GM23338 (cell line): ENCODE results near the gene VGLL4. TPM values are rescaled to one million over a fixed set of nuclear protein-coding genes. Genes with fewer than 3 reads are reported as not detected.

ENCODE experiments used
- ATAC-seq: fragments of 200-7000 bp; cut with Tn5 transposase; 3 replicates; pipeline ENCODE4 v1.9.1; 2020
- DNase-seq: peaks from one replicate; pipeline ENCODE4 v3.0.0-alpha.2; 2015; ENCODE audit warnings: low spot score
- H2AFZ ChIP-seq: fragments of 200-600 bp; sonication (generic); 2 replicates; pipeline ENCODE4 v1.8.0; 2016; ENCODE audit warnings: antibody characterized with exemption, mild to moderate bottlenecking, moderate library complexity
- H3F3A ChIP-seq: fragments of 200-600 bp; sonication (generic); replicated peaks from 2 replicates; pipeline ENCODE4 v1.8.0; 2017; ENCODE audit warnings: antibody characterized with exemption, mixed run types, low read depth
- H3K27ac ChIP-seq: fragments of 200-600 bp; sonication (generic); 2 replicates; pipeline ENCODE4 v1.6.1; 2016; ENCODE audit warnings: low read depth
- H3K27me3 ChIP-seq: fragments of 200-600 bp; sonication (generic); 2 replicates; pipeline ENCODE4 v1.8.0; 2016; ENCODE audit warnings: mild to moderate bottlenecking, mixed run types, moderate library complexity; ENCODE audit not compliant: insufficient read depth
- H3K36me3 ChIP-seq: fragments of 200-600 bp; sonication (generic); 2 replicates; pipeline ENCODE4 v1.8.0; 2016; ENCODE audit warnings: mild to moderate bottlenecking; ENCODE audit not compliant: insufficient read depth
- H3K4me1 ChIP-seq: fragments of 200-600 bp; sonication (generic); 2 replicates; pipeline ENCODE4 v1.8.0; 2016; ENCODE audit warnings: mild to moderate bottlenecking, moderate library complexity; ENCODE audit not compliant: insufficient read depth
- H3K4me2 ChIP-seq: fragments of 200-600 bp; sonication (generic); 2 replicates; pipeline ENCODE4 v1.7.1; 2017; ENCODE audit warnings: mixed run types
- H3K4me3 ChIP-seq: fragments of 200-600 bp; sonication (generic); 2 replicates; pipeline ENCODE4 v1.6.1; 2016; ENCODE audit warnings: mixed run types
- H3K79me2 ChIP-seq: fragments of 200-600 bp; sonication (generic); replicated peaks from 2 replicates; pipeline ENCODE4 v1.8.0; 2017; ENCODE audit warnings: mild to moderate bottlenecking; ENCODE audit not compliant: insufficient read depth
- H3K9me2 ChIP-seq: fragments of 200-600 bp; sonication (generic); 2 replicates; pipeline ENCODE4 v1.8.0; 2017; ENCODE audit not compliant: insufficient read depth
- H4K20me1 ChIP-seq: fragments of 200-600 bp; sonication (generic); replicated peaks from 2 replicates; pipeline ENCODE4 v1.8.0; 2017; ENCODE audit warnings: mild to moderate bottlenecking; ENCODE audit not compliant: insufficient read depth
- H3K27ac Mint-ChIP-seq: 2 replicates; pipeline ENCODE4 v1.8.0; 2020; ENCODE audit warnings: inconsistent platforms, mild to moderate bottlenecking, moderate library complexity, mixed read lengths
- H3K27me3 Mint-ChIP-seq: 3 replicates; pipeline ENCODE4 v1.8.0; 2022; ENCODE audit warnings: low read depth, mild to moderate bottlenecking, moderate library complexity, mixed read lengths, inconsistent platforms; ENCODE audit not compliant: insufficient read depth, poor library complexity
- H3K36me3 Mint-ChIP-seq: 3 replicates; pipeline ENCODE4 v1.8.0; 2021; ENCODE audit warnings: low read depth, mild to moderate bottlenecking, inconsistent platforms, moderate library complexity, mixed read lengths
- H3K4me1 Mint-ChIP-seq: 3 replicates; pipeline ENCODE4 v1.8.0; 2020; ENCODE audit warnings: mild to moderate bottlenecking, inconsistent platforms, mixed read lengths
- H3K4me3 Mint-ChIP-seq: 3 replicates; pipeline ENCODE4 v1.8.0; 2021; ENCODE audit warnings: moderate library complexity, mild to moderate bottlenecking, inconsistent platforms, mixed read lengths
- H3K9me3 Mint-ChIP-seq: 3 replicates; pipeline ENCODE4 v1.8.0; 2020; ENCODE audit warnings: moderate library complexity, mild to moderate bottlenecking, inconsistent platforms, mixed read lengths
- CREB1 ChIP-seq: fragments of 250-450 bp; sonication (Bioruptor Pico); IDR thresholded peaks from 2 replicates; pipeline ENCODE4 v1.5.0; 2020; ENCODE audit warnings: low read depth, mild to moderate bottlenecking, moderate library complexity
- CTCF ChIP-seq, 2 experiments: fragments of 200-600 bp in 1 of 2; sonication (generic) in 1 of 2; conservative IDR thresholded peaks; 2 replicates each; pipeline versions ENCODE4 v1.5.1 to v1.6.1; 2016 to 2017; ENCODE audit warnings: antibody characterized with exemption in 2 of 2, low read depth in 2 of 2, mild to moderate bottlenecking in 2 of 2, moderate library complexity in 1 of 2
- ETS1 ChIP-seq: IDR thresholded peaks from 2 replicates; pipeline ENCODE4 v1.6.1; 2016; ENCODE audit warnings: antibody characterized with exemption
- EZH2 ChIP-seq: fragments of 200-600 bp; sonication (generic); IDR thresholded peaks from one replicate; pipeline ENCODE4 v1.8.0; 2017; ENCODE audit warnings: antibody characterized with exemption, mild to moderate bottlenecking, low read depth; ENCODE audit not compliant: unreplicated experiment
- EZH2phosphoT487 ChIP-seq: fragments of 200-600 bp; sonication (generic); IDR thresholded peaks from one replicate; pipeline ENCODE4 v1.8.1; 2018; ENCODE audit warnings: antibody characterized with exemption; ENCODE audit not compliant: unreplicated experiment
- JUNB ChIP-seq: IDR thresholded peaks from one replicate; pipeline ENCODE4 v1.6.1; 2016; ENCODE audit warnings: antibody characterized with exemption; ENCODE audit not compliant: unreplicated experiment
- NANOG ChIP-seq: IDR thresholded peaks from 2 replicates; pipeline ENCODE4 v1.6.1; 2016; ENCODE audit warnings: antibody characterized with exemption, borderline replicate concordance
- POLR2AphosphoS5 ChIP-seq: IDR thresholded peaks from 2 replicates; pipeline ENCODE4 v1.6.1; 2016; ENCODE audit warnings: antibody characterized with exemption, low read depth
- REST ChIP-seq: IDR thresholded peaks from one replicate; pipeline ENCODE4 v1.6.1; 2018; ENCODE audit warnings: antibody characterized with exemption; ENCODE audit not compliant: unreplicated experiment
- STAT1 ChIP-seq: IDR thresholded peaks from one replicate; pipeline ENCODE4 v1.6.1; 2016; ENCODE audit warnings: antibody characterized with exemption; ENCODE audit not compliant: unreplicated experiment
- ZNF114 ChIP-seq: fragments of 250-450 bp; sonication (Bioruptor Pico); IDR thresholded peaks from 2 replicates; pipeline ENCODE4 v1.5.0; 2020; ENCODE audit warnings: mild to moderate bottlenecking, moderate library complexity
- ZNF331 ChIP-seq: fragments of 250-450 bp; sonication (Bioruptor Pico); IDR thresholded peaks from 2 replicates; pipeline ENCODE4 v1.5.0; 2020; ENCODE audit warnings: low read depth, mild to moderate bottlenecking, moderate library complexity
- ZNF462 ChIP-seq: fragments of 250-450 bp; sonication (Bioruptor Pico); IDR thresholded peaks from 2 replicates; pipeline ENCODE4 v1.5.0; 2020; ENCODE audit warnings: mild to moderate bottlenecking, moderate library complexity
- polyA plus RNA-seq: library from polyadenylated mRNA; unstranded; fragments of >200 nt; fragmentation: Nextera tagmentation; extraction: Ambion mirVana; gene quantifications from 2 replicates; pipeline ENCODE4 v1.2.1, GENCODE V29; 2016
- total RNA-seq: library from RNA; depleted of rRNA; stranded (reverse); fragments of >200 nt; shearing (Covaris generic); gene quantifications from 2 replicates; pipeline ENCODE4 v1.2.3, GENCODE V29; 2014

VGLL4 gene
- total and polyA plus RNA-seq, 2 experiments from 2014 or later = 20.8 to 45.9 TPM

- TF ChIP-seq ZNF462 (no peak), ZNF114 (CRISPR knock-in tag) (no peak), EZH2phosphoT487 (no peak), NANOG (no peak)
Observed at GRCh38 chr3:11661052-11661656, 17.4 kb upstream of the VGLL4 start (continued).

GRCh38 chr3:11660242-11660641 is 16.5 kb upstream of the VGLL4 start:
- Histone ChIP-seq H4K20me1 (no peaks in the 10 kb centered on the region), H3F3A (no peaks in the 10 kb centered on the region), H3K4me3 (no peak overlapping the region), H3K4me1 (peaks cover 14% of the 10 kb centered on the region), H3K27me3 (no peaks in the 10 kb centered on the region), H3K27ac (no peak overlapping the region), H3K79me2 (no peaks in the 10 kb centered on the region; the same call in none of the 2 replicates), H3K4me2 (no peak overlapping the region), H3K36me3 (no peaks in the 10 kb centered on the region), H3K9me2 (no peaks in the 10 kb centered on the region), H2AFZ (no peak overlapping the region)
- no peak for DNase-seq
- Mint-ChIP-seq H3K27ac (no peak overlapping the region), H3K9me3 (no peaks in the 10 kb centered on the region), H3K4me3 (no peak overlapping the region), H3K27me3 (no peaks in the 10 kb centered on the region), H3K36me3 (no peaks in the 10 kb centered on the region), H3K4me1 (peaks cover 16% of the 10 kb centered on the region)
- no peak for ATAC-seq
- TF ChIP-seq EZH2phosphoT487 (no peak), ZNF331 (CRISPR knock-in tag) (no peak), POLR2AphosphoS5 (no peak), EZH2 (no peak), REST (no peak), NANOG (no peak), ZNF114 (CRISPR knock-in tag) (no peak), CTCF (conservative IDR thresholded peaks at IDR 0.05; ENCODE audit: low read depth in 2 of 2) (no peak), STAT1 (no peak), JUNB (no peak), ETS1 (no peak), CREB1 (CRISPR knock-in tag) (no peak)
